CD4-positive, alpha-beta T cell treated with Interleukin-4 for 4 hours (primary cell): ENCODE data around the gene SPON1.
"Not testable (repeated sequence)": the region's sequence is repeated elsewhere in the genome, so short reads cannot be mapped to it uniquely, and the experiment has no call there.

Source experiments
- DNase-seq: peaks from one replicate; pipeline ENCODE4 v3.0.0-alpha.2; 2020

Gene SPON1

GRCh38 chr11:13984616-13985450 lies 22.3 kb downstream of the SPON1 start:
- DNase-seq = no peak

GRCh38 chr11:13986695-13987094 lies 24.2 kb downstream of the SPON1 start:
- DNase-seq = not testable (repeated sequence)

- not testable (repeated sequence) for DNase-seq
These were observed 29.8 kb downstream of the SPON1 start for GRCh38 chr11:13992158-13992856.

GRCh38 chr11:13993096-13993765 lies 30.7 kb downstream of the SPON1 start:
- DNase-seq = no peak

GRCh38 chr11:13997881-13998280 lies 35.4 kb downstream of the SPON1 start:
- no peak for DNase-seq

- DNase-seq = no peak
These were observed 37.2 kb downstream of the SPON1 start for GRCh38 chr11:13999704-14000103.

- no peak for DNase-seq
These were observed 39.1 kb downstream of the SPON1 start for GRCh38 chr11:14001597-14001996.

- DNase-seq = no peak
These were observed 45.0 kb downstream of the SPON1 start for GRCh38 chr11:14007566-14007965.

GRCh38 chr11:14010665-14011064 lies 48.1 kb downstream of the SPON1 start:
- no peak for DNase-seq

GRCh38 chr11:14012846-14013245 lies 50.3 kb downstream of the SPON1 start:
- no peak for DNase-seq

- DNase-seq = no peak
These were observed 53.2 kb downstream of the SPON1 start for GRCh38 chr11:14015711-14016110.

- no peak for DNase-seq
These were observed 55.9 kb downstream of the SPON1 start for GRCh38 chr11:14018441-14018840.

GRCh38 chr11:14021738-14022137 lies 59.2 kb downstream of the SPON1 start:
- DNase-seq = no peak

GRCh38 chr11:14022251-14022650 lies 59.7 kb downstream of the SPON1 start:
- DNase-seq = no peak

- DNase-seq = no peak
These were observed 60.3 kb downstream of the SPON1 start for GRCh38 chr11:14022821-14023220.

GRCh38 chr11:14026961-14027360 lies 64.4 kb downstream of the SPON1 start:
- DNase-seq = no peak

GRCh38 chr11:14027525-14027924 lies 65.0 kb downstream of the SPON1 start:
- DNase-seq = no peak

GRCh38 chr11:14029440-14029839 lies 66.9 kb downstream of the SPON1 start:
- DNase-seq = no peak

- no peak for DNase-seq
These were observed 67.7 kb downstream of the SPON1 start for GRCh38 chr11:14029971-14030920.

- DNase-seq = not testable (repeated sequence)
These were observed 73.0 kb downstream of the SPON1 start for GRCh38 chr11:14035526-14035925.

- no peak for DNase-seq
These were observed 73.9 kb downstream of the SPON1 start for GRCh38 chr11:14036469-14036868.

- no peak for DNase-seq
These were observed 78.5 kb downstream of the SPON1 start for GRCh38 chr11:14041040-14041439.

GRCh38 chr11:14041565-14041964 lies 79.0 kb downstream of the SPON1 start:
- DNase-seq = no peak
